HEK293 (cell line): ENCODE results near the gene RHD.

Experiments used
- GLI2 ChIP-seq: fragments of 450-650 bp; formaldehyde crosslinking; IDR thresholded peaks from 2 replicates; pipeline ENCODE4; 2017; ENCODE audit warnings: missing biosample characterization, missing genetic modification characterization, low read depth, borderline replicate concordance
- GLIS1 ChIP-seq: fragments of 450-650 bp; formaldehyde crosslinking; IDR thresholded peaks from 2 replicates; pipeline ENCODE4 v1.5.1; 2016; ENCODE audit warnings: missing biosample characterization, missing genetic modification characterization
- GLIS2 ChIP-seq: fragments of 450-650 bp; formaldehyde crosslinking; IDR thresholded peaks from 2 replicates; pipeline ENCODE4 v1.5.1; 2016; ENCODE audit warnings: missing biosample characterization, missing genetic modification characterization
- IKZF3 ChIP-seq: fragments of 450-650 bp; IDR thresholded peaks from 2 replicates; pipeline ENCODE4 v1.5.0; 2018; ENCODE audit warnings: missing biosample characterization, mild to moderate bottlenecking, missing genetic modification characterization, moderate library complexity
- INSM2 ChIP-seq: fragments of 450-650 bp; formaldehyde crosslinking; IDR thresholded peaks from 2 replicates; pipeline ENCODE4 v1.5.1; 2016; ENCODE audit warnings: missing biosample characterization, missing genetic modification characterization
- KLF1 ChIP-seq: fragments of 450-650 bp; formaldehyde crosslinking; IDR thresholded peaks from 2 replicates; pipeline ENCODE4 v1.5.1; 2016; ENCODE audit warnings: missing biosample characterization, missing genetic modification characterization
- ZBTB11 ChIP-seq: fragments of 450-650 bp; formaldehyde crosslinking; conservative IDR thresholded peaks from 2 replicates; pipeline ENCODE4 v1.5.1; 2016; ENCODE audit warnings: low read depth, missing biosample characterization, missing genetic modification characterization
- ZBTB20 ChIP-seq: fragments of 450-650 bp; formaldehyde crosslinking; IDR thresholded peaks from 2 replicates; pipeline ENCODE4 v1.5.1; 2016; ENCODE audit warnings: missing biosample characterization, missing genetic modification characterization
- ZNF133 ChIP-seq: fragments of 450-650 bp; formaldehyde crosslinking; IDR thresholded peaks from 2 replicates; pipeline ENCODE4 v1.5.1; 2016; ENCODE audit warnings: missing biosample characterization, missing genetic modification characterization
- ZNF138 ChIP-seq: fragments of 450-650 bp; formaldehyde crosslinking; IDR thresholded peaks from 2 replicates; pipeline ENCODE4 v1.5.1; 2016; ENCODE audit warnings: missing biosample characterization, missing genetic modification characterization, borderline replicate concordance
- ZNF155 ChIP-seq: fragments of 450-650 bp; formaldehyde crosslinking; IDR thresholded peaks from 2 replicates; pipeline ENCODE4 v1.5.1; 2016; ENCODE audit warnings: missing biosample characterization, missing genetic modification characterization
- ZNF157 ChIP-seq: fragments of 450-650 bp; formaldehyde crosslinking; IDR thresholded peaks from 2 replicates; pipeline ENCODE4 v1.5.1; 2016; ENCODE audit warnings: missing biosample characterization, missing genetic modification characterization
- ZNF175 ChIP-seq: fragments of 450-650 bp; formaldehyde crosslinking; IDR thresholded peaks from 2 replicates; pipeline ENCODE4 v1.5.1; 2016; ENCODE audit warnings: missing biosample characterization, missing genetic modification characterization
- ZNF324 ChIP-seq: fragments of 450-650 bp; formaldehyde crosslinking; IDR thresholded peaks from 2 replicates; pipeline ENCODE4 v1.5.1; 2016; ENCODE audit warnings: missing biosample characterization, missing genetic modification characterization
- ZNF391 ChIP-seq: fragments of 450-650 bp; formaldehyde crosslinking; IDR thresholded peaks from 2 replicates; pipeline ENCODE4 v1.5.1; 2016; ENCODE audit warnings: low read depth, missing biosample characterization, missing genetic modification characterization, borderline replicate concordance
- ZNF394 ChIP-seq: fragments of 450-650 bp; formaldehyde crosslinking; IDR thresholded peaks from 2 replicates; pipeline ENCODE4 v1.5.1; 2016; ENCODE audit warnings: missing biosample characterization, missing genetic modification characterization, mild to moderate bottlenecking, moderate library complexity, borderline replicate concordance
- ZNF473 ChIP-seq: fragments of 450-650 bp; formaldehyde crosslinking; IDR thresholded peaks from 2 replicates; pipeline ENCODE4 v1.5.1; 2017; ENCODE audit warnings: missing biosample characterization, missing genetic modification characterization
- ZNF513 ChIP-seq: fragments of 450-650 bp; IDR thresholded peaks from 2 replicates; pipeline ENCODE4 v1.5.1; 2018; ENCODE audit warnings: missing biosample characterization, missing genetic modification characterization
- ZNF596 ChIP-seq: fragments of 450-650 bp; IDR thresholded peaks from 2 replicates; pipeline ENCODE4 v1.5.0; 2018; ENCODE audit warnings: missing biosample characterization, mild to moderate bottlenecking, missing genetic modification characterization, moderate library complexity
- ZNF600 ChIP-seq: fragments of 450-650 bp; formaldehyde crosslinking; IDR thresholded peaks from 2 replicates; pipeline ENCODE4 v1.5.1; 2016; ENCODE audit warnings: missing biosample characterization, missing genetic modification characterization
- ZNF677 ChIP-seq: fragments of 450-650 bp; IDR thresholded peaks from 2 replicates; pipeline ENCODE4 v1.5.0; 2018; ENCODE audit warnings: missing biosample characterization, mild to moderate bottlenecking, missing genetic modification characterization, moderate library complexity
- ZNF776 ChIP-seq: fragments of 450-650 bp; formaldehyde crosslinking; IDR thresholded peaks from 2 replicates; pipeline ENCODE4 v1.5.0; 2017; ENCODE audit warnings: missing biosample characterization, missing genetic modification characterization, borderline replicate concordance
- ZNF792 ChIP-seq: fragments of 450-650 bp; formaldehyde crosslinking; IDR thresholded peaks from 2 replicates; pipeline ENCODE4 v1.5.1; 2016; ENCODE audit warnings: missing biosample characterization, missing genetic modification characterization
- ZNF843 ChIP-seq: fragments of 450-650 bp; formaldehyde crosslinking; IDR thresholded peaks from 2 replicates; pipeline ENCODE4 v1.5.1; 2016; ENCODE audit warnings: missing biosample characterization, missing genetic modification characterization
- TF ChIP-seq, protein P1 (sequence below): fragments of 450-650 bp; formaldehyde crosslinking; IDR thresholded peaks from 2 replicates; pipeline ENCODE4 v1.5.1; 2016; ENCODE audit warnings: missing biosample characterization, missing genetic modification characterization
- TF ChIP-seq, protein P2 (sequence below): fragments of 450-650 bp; formaldehyde crosslinking; IDR thresholded peaks from 2 replicates; pipeline ENCODE4 v1.5.1; 2016; ENCODE audit warnings: missing biosample characterization, missing genetic modification characterization, borderline replicate concordance

RHD gene

GRCh38 chr1:25247024-25247828, 25.1 kb upstream of the RHD start, which contains the start of gene RSRP1 (continued):
- TF ChIP-seq ZBTB11 (tag by site-specific recombination) (peak; percentile 89), ZBTB20 (peak; percentile 95), ZNF600 (tag by site-specific recombination) (peak; percentile 95), GLIS1 (tag by site-specific recombination) (peak; percentile 47), INSM2 (tag by site-specific recombination) (peak; percentile 80), ZNF391 (tag by site-specific recombination) (peak; percentile 98; the same call in 1 of the 2 replicates), ZNF133 (tag by site-specific recombination) (peak; percentile 36; the same call in 1 of the 2 replicates), ZNF394 (peak; percentile 82; the same call in 1 of the 2 replicates), ZNF596 (no peak), ZNF843 (peak; percentile 73), GLI2 (tag by site-specific recombination) (no peak), ZNF324 (tag by site-specific recombination) (peak; percentile 94), ZNF792 (tag by site-specific recombination) (0 out of 2 replicates have a peak, but pooled peaks have one; percentile 72), ZNF155 (no peak), ZNF776 (tag by site-specific recombination) (no peak), GLIS2 (tag by site-specific recombination) (peak; percentile 79), ZNF513 (tag by site-specific recombination) (peak; percentile 52), ZNF677 (no peak), ZNF473 (tag by site-specific recombination) (no peak), KLF1 (tag by site-specific recombination) (peak; percentile 99), ZNF157 (tag by site-specific recombination) (no peak), ZNF138 (tag by site-specific recombination) (no peak), ZNF175 (tag by site-specific recombination) (no peak), IKZF3 (tag by site-specific recombination) (no peak)
- TF ChIP-seq, protein P1, sequence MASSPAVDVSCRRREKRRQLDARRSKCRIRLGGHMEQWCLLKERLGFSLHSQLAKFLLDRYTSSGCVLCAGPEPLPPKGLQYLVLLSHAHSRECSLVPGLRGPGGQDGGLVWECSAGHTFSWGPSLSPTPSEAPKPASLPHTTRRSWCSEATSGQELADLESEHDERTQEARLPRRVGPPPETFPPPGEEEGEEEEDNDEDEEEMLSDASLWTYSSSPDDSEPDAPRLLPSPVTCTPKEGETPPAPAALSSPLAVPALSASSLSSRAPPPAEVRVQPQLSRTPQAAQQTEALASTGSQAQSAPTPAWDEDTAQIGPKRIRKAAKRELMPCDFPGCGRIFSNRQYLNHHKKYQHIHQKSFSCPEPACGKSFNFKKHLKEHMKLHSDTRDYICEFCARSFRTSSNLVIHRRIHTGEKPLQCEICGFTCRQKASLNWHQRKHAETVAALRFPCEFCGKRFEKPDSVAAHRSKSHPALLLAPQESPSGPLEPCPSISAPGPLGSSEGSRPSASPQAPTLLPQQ (tag by site-specific recombination): peak; percentile 86
- TF ChIP-seq, protein P2, sequence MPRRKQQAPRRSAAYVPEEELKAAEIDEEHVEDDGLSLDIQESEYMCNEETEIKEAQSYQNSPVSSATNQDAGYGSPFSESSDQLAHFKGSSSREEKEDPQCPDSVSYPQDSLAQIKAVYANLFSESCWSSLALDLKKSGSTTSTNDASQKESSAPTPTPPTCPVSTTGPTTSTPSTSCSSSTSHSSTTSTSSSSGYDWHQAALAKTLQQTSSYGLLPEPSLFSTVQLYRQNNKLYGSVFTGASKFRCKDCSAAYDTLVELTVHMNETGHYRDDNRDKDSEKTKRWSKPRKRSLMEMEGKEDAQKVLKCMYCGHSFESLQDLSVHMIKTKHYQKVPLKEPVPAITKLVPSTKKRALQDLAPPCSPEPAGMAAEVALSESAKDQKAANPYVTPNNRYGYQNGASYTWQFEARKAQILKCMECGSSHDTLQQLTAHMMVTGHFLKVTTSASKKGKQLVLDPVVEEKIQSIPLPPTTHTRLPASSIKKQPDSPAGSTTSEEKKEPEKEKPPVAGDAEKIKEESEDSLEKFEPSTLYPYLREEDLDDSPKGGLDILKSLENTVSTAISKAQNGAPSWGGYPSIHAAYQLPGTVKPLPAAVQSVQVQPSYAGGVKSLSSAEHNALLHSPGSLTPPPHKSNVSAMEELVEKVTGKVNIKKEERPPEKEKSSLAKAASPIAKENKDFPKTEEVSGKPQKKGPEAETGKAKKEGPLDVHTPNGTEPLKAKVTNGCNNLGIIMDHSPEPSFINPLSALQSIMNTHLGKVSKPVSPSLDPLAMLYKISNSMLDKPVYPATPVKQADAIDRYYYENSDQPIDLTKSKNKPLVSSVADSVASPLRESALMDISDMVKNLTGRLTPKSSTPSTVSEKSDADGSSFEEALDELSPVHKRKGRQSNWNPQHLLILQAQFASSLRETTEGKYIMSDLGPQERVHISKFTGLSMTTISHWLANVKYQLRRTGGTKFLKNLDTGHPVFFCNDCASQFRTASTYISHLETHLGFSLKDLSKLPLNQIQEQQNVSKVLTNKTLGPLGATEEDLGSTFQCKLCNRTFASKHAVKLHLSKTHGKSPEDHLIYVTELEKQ (tag by site-specific recombination): no peak
